Measurements from ENCODE around the gene SPTLC3. TPM values are rescaled to one million over a fixed set of nuclear protein-coding genes. Genes with fewer than 3 reads are reported as not detected.

Gene SPTLC3
- total RNA-seq, 4 donors from 2014 or later, result 5.5 to 9.7 (median 8.4) TPM

DNA sequence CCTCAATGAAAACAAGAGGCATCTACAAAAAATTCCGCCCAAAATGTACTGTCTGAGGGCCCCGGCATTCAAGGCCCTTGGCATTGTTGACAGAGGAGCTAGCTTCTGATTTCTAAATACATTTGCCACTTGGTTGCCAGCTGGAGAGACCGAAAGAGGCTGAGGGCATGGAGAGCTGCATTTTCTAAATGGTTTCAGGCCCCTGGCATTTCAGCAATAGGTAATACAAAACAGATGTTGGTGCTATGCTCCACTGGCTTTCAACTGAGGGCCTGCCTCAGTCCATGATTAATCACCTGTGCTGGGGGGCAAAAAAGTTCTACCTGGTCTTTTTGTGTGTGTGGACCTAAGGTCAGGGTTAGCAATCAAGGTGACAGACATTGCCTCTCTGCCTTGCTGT, 132.8 kb downstream of the SPTLC3 start:
- DNase-seq (ENCODE audit: low spot score) (no peak), ATAC-seq (ENCODE audit: low FRiP score) (no peak)
- TF ChIP-seq, protein P1, sequence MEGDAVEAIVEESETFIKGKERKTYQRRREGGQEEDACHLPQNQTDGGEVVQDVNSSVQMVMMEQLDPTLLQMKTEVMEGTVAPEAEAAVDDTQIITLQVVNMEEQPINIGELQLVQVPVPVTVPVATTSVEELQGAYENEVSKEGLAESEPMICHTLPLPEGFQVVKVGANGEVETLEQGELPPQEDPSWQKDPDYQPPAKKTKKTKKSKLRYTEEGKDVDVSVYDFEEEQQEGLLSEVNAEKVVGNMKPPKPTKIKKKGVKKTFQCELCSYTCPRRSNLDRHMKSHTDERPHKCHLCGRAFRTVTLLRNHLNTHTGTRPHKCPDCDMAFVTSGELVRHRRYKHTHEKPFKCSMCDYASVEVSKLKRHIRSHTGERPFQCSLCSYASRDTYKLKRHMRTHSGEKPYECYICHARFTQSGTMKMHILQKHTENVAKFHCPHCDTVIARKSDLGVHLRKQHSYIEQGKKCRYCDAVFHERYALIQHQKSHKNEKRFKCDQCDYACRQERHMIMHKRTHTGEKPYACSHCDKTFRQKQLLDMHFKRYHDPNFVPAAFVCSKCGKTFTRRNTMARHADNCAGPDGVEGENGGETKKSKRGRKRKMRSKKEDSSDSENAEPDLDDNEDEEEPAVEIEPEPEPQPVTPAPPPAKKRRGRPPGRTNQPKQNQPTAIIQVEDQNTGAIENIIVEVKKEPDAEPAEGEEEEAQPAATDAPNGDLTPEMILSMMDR (IDR thresholded peaks at IDR 0.05), result no peak

- DNase-seq (ENCODE audit: low spot score), result no peak
- TF ChIP-seq, protein P1 (IDR thresholded peaks at IDR 0.05), result no peak
- ATAC-seq (ENCODE audit: low FRiP score), result no peak
These were observed 133.4 kb downstream of the SPTLC3 start for GRCh38 chr20:13142143-13142542.

DNA sequence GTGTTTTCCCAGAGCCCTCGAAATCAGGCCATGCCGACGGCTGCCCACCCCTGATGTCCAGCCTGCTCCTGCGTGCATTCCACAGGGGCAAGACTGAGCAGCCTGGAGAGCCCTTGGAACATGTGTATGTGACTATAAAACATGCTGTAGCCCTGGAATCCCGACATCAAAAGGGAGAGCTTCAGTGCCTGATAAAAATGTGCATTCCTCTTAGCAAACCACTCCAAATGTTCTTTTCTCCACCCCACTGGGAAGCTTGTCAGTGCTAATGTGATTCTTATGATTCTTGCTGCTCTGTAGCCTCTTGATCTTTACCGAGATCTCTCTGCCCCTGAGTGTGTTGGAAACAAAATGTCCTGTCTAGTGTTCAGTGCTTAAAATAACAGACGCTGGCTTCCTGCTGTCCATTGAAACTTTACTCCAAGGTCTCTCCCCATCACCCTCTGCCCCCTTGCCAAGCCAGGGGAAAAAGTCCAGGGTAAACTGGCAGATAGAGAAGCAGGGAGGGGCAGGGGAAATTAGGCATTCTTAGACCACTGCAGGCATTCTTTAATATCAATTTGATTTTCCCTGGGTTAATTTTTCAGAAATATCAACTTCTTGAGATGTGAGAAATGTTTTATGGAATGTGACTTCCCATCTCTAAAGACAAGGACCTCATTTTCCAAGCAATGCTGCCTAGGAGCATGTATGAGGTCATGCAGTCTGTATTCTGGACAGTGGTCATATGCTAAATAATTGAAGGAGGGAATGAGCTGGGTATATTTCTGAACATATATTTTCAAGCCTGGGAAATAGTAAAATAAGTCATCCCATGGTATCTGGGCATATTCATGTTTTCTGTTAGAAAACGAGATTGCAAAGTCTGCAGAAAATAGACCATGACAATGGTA, 138.5 kb downstream of the SPTLC3 start:
- TF ChIP-seq, protein P1 (IDR thresholded peaks at IDR 0.05), result no peak
- ATAC-seq (ENCODE audit: low FRiP score) (peak; percentile 59), DNase-seq (ENCODE audit: low spot score) (no peak)

- ATAC-seq (ENCODE audit: low FRiP score) (no peak), DNase-seq (ENCODE audit: low spot score) (no peak)
- TF ChIP-seq, protein P1 (IDR thresholded peaks at IDR 0.05), result no peak
These were observed 139.2 kb downstream of the SPTLC3 start for GRCh38 chr20:13147971-13148370.

DNA sequence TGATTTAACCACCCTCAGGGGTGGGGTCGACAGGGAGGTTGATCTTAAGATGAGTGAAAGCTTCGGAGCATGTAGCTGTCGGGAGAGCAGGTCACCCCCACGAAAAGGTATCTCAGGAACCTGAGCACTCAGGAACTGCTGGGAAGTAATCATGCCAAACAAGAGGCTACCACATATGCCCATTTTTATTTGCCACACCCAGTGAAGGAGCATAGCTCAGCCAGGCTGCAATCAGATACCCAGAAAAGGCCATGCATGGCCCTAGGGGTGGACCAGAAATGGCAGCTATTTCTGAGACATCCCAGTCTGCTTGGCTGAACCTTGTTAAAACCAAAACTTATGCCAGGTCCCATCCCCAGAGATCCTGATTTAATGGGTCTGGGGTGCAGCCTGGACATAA, 139.6 kb downstream of the SPTLC3 start:
- DNase-seq (ENCODE audit: low spot score) (no peak), ATAC-seq (ENCODE audit: low FRiP score) (no peak)
- TF ChIP-seq, protein P1 (IDR thresholded peaks at IDR 0.05), result no peak

- no peak for ATAC-seq (ENCODE audit: low FRiP score)
- DNase-seq (ENCODE audit: low spot score), result no peak
- TF ChIP-seq, protein P1 (IDR thresholded peaks at IDR 0.05), result no peak
These were observed 140.2 kb downstream of the SPTLC3 start for GRCh38 chr20:13148961-13149360.

All from omental fat pad (tissue), 4 donors.